ES-I3 (cell line): ENCODE measurements around the gene SMIM45.

Source experiments
- H3K36me3 ChIP-seq: 2 replicates; pipeline ENCODE4 v1.6.1; 2013; ENCODE audit warnings: mild to moderate bottlenecking, low read length, control low read depth, moderate library complexity; ENCODE audit not compliant: insufficient read depth
- H3K4me1 ChIP-seq: 2 replicates; pipeline ENCODE4 v1.6.1; 2013; ENCODE audit warnings: mild to moderate bottlenecking, control low read depth, low read length; ENCODE audit not compliant: insufficient read depth
- H3K9ac ChIP-seq: 2 replicates; pipeline ENCODE4 v1.6.1; 2013; ENCODE audit warnings: low read depth, mild to moderate bottlenecking, low read length, moderate library complexity
- H3K9me3 ChIP-seq: 2 replicates; pipeline ENCODE4 v1.6.1; 2013; ENCODE audit warnings: mild to moderate bottlenecking, low read length, moderate library complexity; ENCODE audit not compliant: control insufficient read depth, insufficient read depth

Gene SMIM45

DNA sequence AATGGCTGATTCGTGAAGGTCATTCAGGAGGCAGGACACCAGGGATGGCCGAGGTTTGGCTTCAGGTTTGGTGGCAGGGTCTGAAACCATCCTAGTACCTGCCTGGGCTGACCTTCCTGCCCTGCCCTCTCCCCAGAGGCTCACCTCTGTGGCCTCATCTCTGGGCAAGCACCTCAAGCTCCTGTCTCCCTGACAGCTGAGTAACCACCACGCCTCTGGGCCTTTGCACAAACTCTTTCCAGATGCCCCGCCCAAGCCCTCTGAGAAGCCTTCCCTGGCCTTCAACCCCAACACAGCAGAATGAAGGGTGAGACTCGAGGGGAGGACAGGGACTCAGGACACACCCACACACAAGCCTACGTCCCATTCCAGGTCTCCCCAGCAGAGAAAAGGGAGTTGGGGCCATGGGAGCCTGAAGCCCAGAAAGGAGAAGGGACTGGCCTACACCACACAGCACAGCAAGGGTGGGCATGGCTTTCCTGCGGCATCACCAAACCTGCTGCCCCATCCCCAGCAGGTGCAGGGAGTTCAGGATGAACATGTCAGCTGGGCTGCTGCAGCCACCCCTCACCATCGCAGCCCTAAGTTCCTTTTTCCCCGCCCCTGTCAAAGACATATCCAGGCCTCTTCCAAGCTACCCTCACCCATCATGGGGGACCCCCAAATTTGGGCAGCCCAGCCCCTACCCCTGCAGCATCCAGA is 39.5 kb upstream of the SMIM45 start:
- Histone ChIP-seq H3K9me3 (no peaks in the 10 kb centered on the region), H3K36me3 (no peaks in the 10 kb centered on the region), H3K9ac (no peak overlapping the region), H3K4me1 (peaks cover 14% of the 10 kb centered on the region)

DNA sequence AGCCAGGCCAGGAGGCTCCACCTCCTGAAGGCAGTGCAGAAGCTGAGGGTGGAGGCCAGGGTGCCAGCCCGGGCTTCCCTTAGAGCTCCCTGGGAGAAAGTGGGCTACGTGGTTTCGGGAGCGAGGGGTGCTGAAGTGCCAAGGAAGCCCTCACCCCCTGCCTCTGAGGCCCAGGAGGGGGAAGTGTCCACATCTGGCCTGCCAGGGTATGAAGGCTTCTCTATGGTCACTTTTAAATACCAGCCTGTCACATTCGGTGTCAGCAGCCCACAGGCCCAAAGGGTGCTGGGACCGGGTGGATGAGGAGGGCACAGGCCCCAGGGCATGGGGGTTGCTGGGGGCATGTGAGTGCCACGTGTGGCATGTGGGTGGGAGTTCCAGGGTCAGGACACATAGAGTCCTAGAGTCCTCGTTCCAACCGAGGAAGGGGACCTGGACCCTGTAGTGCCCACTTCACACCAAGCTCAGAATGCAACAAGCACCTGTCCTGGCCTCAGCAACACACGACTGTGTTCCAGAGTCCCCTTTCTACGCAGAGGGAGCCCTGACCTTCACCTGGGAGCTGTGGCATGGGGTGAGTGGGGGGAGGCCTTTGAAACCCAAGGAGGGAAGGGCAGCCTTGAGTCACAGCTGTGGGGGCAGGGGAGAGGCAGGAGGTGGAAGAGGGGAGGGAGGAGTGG is 38.8 kb upstream of the SMIM45 start:
- no peaks in the 10 kb centered on the region for H3K36me3 ChIP-seq
- peaks cover 21% of the 10 kb centered on the region for H3K4me1 ChIP-seq
- no peaks in the 10 kb centered on the region for H3K9me3 ChIP-seq
- H3K9ac ChIP-seq: no peak overlapping the region

DNA sequence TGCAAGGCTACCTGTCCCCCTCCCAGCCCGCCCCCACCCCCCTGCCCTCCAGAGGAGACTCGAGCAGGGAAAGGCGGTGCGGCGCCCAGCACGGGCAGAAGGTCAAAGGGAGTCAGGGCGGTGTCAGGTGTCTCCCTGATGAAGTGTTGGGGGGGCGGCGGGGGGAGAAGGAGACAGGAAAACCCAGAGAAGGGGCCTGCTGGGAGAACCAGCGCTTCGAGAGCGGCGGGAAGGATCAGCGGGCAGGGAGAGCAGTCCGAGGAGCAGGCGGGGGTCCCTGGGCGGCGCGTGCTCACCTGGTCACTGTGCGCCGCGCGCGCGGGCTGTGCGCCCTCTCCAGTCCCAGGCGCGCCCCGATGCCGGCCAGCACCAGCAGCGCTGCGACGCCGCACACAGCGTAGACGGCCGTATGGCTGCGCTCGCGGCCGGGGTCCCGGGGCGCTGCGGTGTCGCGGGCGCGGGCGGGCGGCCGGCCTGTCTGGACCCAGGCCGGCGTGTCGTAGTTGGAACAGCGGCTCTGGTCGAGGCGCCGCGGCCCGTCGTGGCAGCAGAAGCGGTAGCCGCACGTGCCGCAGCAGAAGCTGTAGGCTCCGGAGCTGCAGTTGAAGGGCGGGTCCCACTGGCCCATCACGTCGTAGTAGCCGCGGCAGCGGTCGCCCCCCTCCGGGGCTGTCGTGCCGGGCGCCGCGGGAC is 38.0 kb upstream of the SMIM45 start:
- H3K9me3 ChIP-seq: no peaks in the 10 kb centered on the region
- H3K36me3 ChIP-seq: no peaks in the 10 kb centered on the region
- H3K9ac ChIP-seq: peak overlapping the region; percentile 44; the same call in 1 of the 2 replicates
- peaks cover 16% of the 10 kb centered on the region for H3K4me1 ChIP-seq

DNA sequence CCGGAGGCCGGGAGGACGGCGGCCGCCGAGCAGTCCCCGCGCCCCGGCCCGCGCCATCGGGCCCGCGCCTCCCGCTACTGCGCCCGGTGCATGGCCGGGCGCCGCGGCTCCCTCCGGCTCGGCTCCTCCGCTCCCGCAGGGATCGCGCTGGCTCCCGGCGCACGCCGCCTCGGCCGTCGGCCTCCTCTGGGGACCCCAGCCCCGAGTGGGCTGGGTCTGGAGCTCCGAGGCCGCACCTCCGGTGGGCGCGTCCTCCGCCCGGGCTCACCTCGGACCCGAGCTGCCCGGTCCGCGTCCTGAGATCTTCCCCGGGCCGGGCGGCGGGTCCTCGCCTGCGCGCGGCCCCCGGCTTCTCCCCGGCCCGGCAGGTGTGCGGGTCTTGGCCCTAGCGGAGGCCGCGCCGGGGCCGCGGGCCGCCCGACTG is 37.3 kb upstream of the SMIM45 start:
- Histone ChIP-seq H3K9me3 (no peaks in the 10 kb centered on the region), H3K36me3 (no peaks in the 10 kb centered on the region), H3K9ac (peak overlapping the region; percentile 44; the same call in 1 of the 2 replicates), H3K4me1 (peaks cover 16% of the 10 kb centered on the region)

DNA sequence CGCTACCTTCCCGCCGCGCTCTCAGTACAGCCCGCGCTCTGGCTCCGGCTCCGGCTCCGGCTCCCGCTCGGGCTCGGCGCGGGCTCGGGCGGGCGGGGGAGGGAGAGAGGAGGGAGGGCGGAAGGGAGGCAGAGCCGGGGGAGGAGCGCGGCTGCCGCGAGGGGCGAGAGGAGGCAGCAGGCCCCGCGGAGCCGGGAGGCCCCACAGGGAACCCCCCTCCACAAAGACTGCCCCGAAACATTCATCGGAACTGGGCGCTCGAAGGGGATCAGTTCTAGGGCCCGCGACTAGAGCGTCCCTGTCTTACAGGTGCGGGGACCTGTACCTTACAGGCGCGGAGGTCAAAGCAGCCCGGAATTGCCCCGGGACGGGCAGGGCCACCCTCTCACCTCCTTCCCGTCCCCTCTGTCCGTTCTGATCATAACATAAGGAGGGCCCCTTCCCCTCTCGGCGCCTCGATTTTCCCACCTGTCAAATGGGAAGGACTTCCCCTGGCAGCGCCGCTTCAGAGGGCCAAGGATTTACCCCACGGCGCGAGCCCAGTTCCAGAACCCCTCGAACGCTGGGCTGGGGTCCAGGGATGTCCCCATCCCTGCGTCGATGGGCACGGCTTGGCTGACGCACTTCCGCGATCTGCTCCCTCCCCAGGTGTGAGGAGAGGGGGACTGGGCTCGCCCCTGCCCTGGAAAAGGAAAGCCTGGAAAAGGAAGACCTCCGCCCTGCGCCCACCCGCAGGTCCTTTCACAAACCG is 36.7 kb upstream of the SMIM45 start, which contains the start of gene SHISA8:
Gene SHISA8, minus strand, starts transcription at position 40 of the 751 bp plus-strand sequence. CDS start 407 bp downstream, outside the sequence.
- peaks cover 17% of the 10 kb centered on the region for H3K4me1 ChIP-seq

DNA sequence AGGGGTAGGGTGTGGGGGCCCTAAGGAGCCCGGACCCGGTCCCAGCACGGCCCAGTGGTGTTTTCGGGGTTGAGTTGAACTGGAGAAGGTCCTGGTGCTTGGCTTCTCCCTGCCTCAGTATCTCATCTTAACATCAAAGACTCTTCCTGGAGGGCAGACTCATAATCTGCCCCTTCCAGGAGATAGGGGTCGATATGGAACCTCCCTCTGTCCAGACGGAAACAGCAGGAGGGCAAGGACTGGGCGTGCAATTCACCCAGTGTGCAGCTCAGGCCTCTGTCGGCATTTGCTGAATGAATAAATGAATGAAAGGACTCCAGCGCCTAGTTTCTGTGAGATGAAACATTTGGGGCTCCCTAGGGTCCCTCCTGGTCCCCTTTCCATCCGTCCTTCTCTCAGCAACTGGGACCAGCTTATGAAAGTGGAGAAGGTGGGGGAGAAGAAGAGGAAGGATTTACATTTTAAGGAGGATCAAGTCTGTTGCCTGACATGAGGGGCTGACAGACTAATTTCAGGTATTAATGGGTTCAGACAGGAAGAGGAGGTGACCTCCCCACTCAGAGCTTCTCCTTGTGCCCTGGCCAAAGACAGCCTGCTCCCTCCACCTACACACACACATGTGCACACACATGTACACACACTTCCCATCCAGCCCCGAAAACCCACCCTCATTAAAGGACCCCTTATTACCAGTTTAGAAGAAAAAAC is 36.0 kb upstream of the SMIM45 start:
- H3K4me1 ChIP-seq: peaks cover 23% of the 10 kb centered on the region
- no peaks in the 10 kb centered on the region for H3K9me3 ChIP-seq
- peak overlapping the region; percentile 44; the same call in 1 of the 2 replicates for H3K9ac ChIP-seq
- no peaks in the 10 kb centered on the region for H3K36me3 ChIP-seq

More for the DNA sequence above, 36.7 kb upstream of the SMIM45 start, which contains the start of gene SHISA8:
- H3K9me3 ChIP-seq: no peaks in the 10 kb centered on the region
- H3K36me3 ChIP-seq: no peaks in the 10 kb centered on the region
- peak within 1 kb of the TSS; percentile 44; the same call in 1 of the 2 replicates for H3K9ac ChIP-seq

DNA sequence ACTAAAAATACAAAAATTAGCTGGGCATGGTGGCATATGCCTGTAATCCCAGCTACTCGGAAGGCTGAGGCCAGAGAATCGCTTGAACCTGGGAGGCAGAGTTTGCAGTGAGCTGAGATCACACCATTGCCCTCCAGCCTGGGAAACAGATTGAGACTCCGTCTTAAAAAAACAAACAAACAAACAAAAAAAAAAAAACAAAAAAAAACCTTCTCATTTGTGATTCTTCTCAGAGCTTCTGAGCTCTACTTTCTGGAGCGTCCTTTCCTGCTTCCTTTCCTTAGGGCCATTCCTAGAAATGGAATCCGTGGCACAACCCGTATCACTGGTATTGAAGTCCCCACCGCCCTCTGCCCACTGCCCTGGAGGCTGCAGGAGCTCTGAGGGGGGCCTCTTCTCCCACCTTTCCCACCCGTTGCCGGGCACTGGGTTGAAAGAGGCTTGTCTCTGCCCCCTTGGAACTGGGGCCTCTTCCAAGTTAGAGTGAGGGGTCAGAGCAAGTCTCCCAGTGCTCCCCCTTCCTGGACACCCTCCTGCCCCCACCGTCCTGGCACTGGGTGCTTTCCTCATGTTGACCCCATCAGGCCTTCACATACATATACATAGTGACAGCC is 35.1 kb upstream of the SMIM45 start:
- H3K4me1 ChIP-seq: peaks cover 23% of the 10 kb centered on the region
- H3K36me3 ChIP-seq: no peaks in the 10 kb centered on the region
- H3K9me3 ChIP-seq: no peaks in the 10 kb centered on the region
- H3K9ac ChIP-seq: no peak overlapping the region

DNA sequence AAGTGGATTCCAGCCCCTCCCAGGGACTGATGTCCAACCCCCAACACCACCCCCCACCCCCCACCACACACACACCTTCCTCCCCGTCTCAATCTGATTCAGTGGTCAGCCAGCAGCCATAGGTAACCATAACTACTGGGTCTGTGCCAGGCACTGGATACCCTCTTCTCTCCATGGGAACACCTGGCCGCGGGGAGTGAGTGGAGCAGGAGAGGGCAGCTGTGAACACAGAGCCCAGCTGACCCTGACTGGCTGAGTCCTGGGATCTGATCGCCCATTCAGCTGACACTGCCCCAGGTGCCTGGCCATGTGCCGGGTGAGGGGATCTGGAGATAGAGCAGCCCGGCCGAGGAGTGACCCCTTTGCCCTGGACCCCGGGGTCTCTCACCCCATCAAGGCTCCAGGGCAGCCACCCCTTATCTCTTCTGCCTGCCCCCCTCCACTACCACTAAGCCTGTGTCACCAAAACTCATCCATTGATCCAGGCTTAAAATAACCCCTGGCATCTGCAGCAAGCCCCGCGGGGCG is 34.5 kb upstream of the SMIM45 start:
- peaks cover 23% of the 10 kb centered on the region for H3K4me1 ChIP-seq
- no peaks in the 10 kb centered on the region for H3K9me3 ChIP-seq
- no peaks in the 10 kb centered on the region for H3K36me3 ChIP-seq
- H3K9ac ChIP-seq: no peak overlapping the region

DNA sequence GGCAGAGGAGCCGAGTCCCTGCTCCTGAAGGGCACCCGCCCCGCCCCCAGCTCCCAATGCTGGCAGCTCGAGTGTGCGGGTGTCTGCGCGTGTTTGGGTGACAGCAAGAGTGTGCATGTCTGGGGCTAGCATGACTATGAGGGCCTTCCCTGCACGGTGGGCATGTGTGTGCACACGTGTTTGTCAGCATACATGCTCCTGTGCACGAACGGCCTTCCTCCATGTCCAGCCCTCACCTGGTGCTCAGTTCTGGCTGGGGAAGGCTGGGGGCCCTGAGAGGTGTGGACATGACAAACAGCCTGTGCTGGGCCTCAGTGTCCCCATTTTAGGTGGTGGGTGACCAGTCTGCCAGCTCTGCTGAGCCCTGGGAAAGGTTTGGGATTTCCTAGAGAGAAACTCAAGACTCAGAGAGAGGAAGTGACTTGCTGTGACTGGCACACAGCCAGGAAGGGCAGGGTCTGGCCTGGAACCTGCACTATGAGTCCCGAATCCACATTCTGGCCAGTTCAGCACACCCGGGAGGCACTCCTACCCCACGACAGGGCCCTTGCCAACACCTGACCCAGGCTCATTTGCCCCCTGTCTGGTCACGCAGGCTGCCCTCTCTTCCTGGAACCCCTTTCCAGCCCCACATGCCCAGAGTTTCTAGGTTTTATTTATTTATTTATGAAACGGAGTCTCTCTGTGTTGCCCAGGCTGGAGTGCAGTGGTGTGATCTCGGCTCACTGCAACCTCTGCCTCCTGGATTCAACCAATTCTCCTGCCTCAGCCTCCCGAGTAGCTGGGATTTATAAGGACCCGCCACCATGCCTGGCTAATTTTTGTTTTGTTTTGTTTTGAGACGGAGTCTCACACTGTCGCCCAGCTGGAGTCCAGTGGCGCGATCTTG is 33.8 kb upstream of the SMIM45 start:
- Histone ChIP-seq H3K4me1 (peaks cover 23% of the 10 kb centered on the region), H3K9me3 (no peaks in the 10 kb centered on the region), H3K9ac (no peak overlapping the region), H3K36me3 (no peaks in the 10 kb centered on the region)

DNA sequence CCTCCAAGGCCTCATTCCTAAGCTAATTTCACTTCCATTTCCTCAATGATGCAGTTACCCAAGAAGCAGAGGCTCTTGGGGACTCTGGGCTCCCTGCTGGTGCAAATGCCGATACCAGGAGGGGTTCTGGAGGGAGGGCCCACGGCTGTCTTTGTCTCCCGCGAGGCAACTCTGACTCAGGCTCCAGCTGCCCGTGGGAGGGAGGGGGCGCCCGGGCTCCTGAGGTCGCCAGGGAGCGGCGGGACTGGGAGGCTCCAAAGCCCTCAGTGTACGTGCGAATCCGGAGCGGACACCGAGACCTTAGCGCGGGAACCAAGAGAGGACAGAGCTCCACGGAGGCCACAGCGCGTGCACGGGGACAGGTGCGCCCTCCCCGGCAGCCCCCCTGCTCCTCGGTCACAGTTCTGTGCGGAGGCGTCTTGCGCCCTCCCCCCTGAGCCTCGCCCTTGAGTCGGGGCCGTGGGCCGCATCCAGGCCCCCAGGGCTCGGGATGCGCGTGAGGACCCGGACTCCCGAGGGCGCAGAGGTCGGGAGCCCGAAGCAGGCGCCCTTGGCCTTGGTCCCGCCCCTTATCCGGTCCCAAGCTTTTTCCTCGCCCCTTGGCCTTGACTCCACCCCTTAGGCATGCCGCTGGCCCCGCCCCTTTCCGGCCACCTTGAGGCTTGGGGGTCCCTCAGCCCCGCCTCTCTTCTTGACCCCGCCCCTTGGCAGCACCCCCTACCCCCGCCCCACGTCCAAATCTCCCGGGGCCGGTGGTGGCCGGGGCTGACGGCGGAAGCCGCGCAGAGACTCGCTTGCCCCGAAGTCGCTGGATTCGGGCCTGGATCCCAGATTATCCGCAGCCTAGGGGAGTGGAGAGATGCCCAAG is 32.4 kb upstream of the SMIM45 start:
- no peaks in the 10 kb centered on the region for H3K9me3 ChIP-seq
- H3K9ac ChIP-seq: peak overlapping the region; percentile 67; the same call in 1 of the 2 replicates
- H3K4me1 ChIP-seq: peaks cover 23% of the 10 kb centered on the region
- H3K36me3 ChIP-seq: no peaks in the 10 kb centered on the region

DNA sequence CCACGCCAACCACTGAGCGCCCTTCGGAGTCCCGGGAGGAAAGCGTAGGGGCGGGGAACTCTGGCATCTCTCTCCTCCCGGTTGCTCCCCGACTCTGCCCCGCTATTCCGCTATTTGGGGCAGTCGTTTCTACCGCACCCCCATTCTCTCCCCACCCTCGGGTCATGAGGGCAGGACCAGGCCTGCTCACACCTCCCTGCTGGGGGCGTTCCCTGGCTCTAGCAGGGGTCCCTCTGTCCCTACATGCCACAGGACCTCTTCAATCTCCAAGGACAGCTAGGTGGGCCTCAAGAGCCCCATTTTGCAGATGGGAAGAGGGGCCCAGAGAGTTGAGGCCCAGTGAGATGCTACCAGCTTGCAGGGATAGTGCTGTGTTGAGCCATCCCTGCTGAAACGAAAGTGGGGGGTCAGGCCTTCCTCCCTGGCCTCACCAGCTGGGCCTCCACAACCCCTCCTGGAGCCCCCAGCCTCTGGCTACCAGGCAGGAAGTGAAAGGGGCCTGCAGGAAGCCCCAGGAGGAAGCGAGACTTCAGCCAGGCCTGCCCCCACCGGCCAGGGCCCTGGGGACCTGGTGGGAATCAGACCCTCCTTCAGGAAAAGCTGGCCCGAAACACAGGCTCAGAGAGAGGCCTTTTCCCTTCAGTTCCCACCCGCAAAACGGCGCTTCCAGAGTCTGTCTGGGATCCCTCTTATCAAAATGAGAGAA is 31.5 kb upstream of the SMIM45 start:
- Histone ChIP-seq H3K36me3 (no peaks in the 10 kb centered on the region), H3K9ac (peak overlapping the region; percentile 67; the same call in 1 of the 2 replicates), H3K4me1 (peaks cover 23% of the 10 kb centered on the region), H3K9me3 (no peaks in the 10 kb centered on the region)
